Ishikawa (cell line): ENCODE data around the gene DYNLT4.
A peak's percentile ranks its signal among the peaks of the same experiment; 100 is the strongest.

Source experiments
- CEBPB ChIP-seq: IDR thresholded peaks from 2 replicates; pipeline ENCODE4 v1.6.1; 2012
- CREB1 ChIP-seq: IDR thresholded peaks from 2 replicates; pipeline ENCODE4 v1.6.1; 2012; ENCODE audit warnings: low read depth
- EGR1 ChIP-seq: IDR thresholded peaks from 2 replicates; pipeline ENCODE4 v1.6.1; 2012
- EP300 ChIP-seq: IDR thresholded peaks from 2 replicates; pipeline ENCODE4 v1.6.1; 2012; ENCODE audit warnings: borderline replicate concordance
- FOXM1 ChIP-seq: IDR thresholded peaks from 2 replicates; pipeline ENCODE4 v1.6.1; 2012; ENCODE audit warnings: low read depth, borderline replicate concordance
- MAX ChIP-seq: IDR thresholded peaks from 2 replicates; pipeline ENCODE4 v1.6.1; 2012
- NFIC ChIP-seq: IDR thresholded peaks from 2 replicates; pipeline ENCODE4 v1.6.1; 2012
- RAD21 ChIP-seq: IDR thresholded peaks from 2 replicates; pipeline ENCODE4 v1.6.1; 2012; ENCODE audit warnings: low read depth
- TAF1 ChIP-seq: IDR thresholded peaks from 2 replicates; pipeline ENCODE4 v1.6.1; 2012; ENCODE audit warnings: low read depth, mild to moderate bottlenecking
- TCF12 ChIP-seq: IDR thresholded peaks from 2 replicates; pipeline ENCODE4 v1.6.1; 2012; ENCODE audit warnings: low read depth
- TEAD4 ChIP-seq: IDR thresholded peaks from 2 replicates; pipeline ENCODE4 v1.6.1; 2012
- USF1 ChIP-seq: IDR thresholded peaks from 2 replicates; pipeline ENCODE4 v1.6.1; 2012
- YY1 ChIP-seq: IDR thresholded peaks from 2 replicates; pipeline ENCODE4 v1.6.1; 2012; ENCODE audit warnings: low read depth
- ZBTB7A ChIP-seq: IDR thresholded peaks from 2 replicates; pipeline ENCODE4 v1.6.1; 2012; ENCODE audit warnings: low read depth
- TF ChIP-seq, protein P1 (sequence below): IDR thresholded peaks from 2 replicates; pipeline ENCODE4 v1.6.1; 2012; ENCODE audit warnings: low read depth, mild to moderate bottlenecking

DYNLT4 gene

DNA sequence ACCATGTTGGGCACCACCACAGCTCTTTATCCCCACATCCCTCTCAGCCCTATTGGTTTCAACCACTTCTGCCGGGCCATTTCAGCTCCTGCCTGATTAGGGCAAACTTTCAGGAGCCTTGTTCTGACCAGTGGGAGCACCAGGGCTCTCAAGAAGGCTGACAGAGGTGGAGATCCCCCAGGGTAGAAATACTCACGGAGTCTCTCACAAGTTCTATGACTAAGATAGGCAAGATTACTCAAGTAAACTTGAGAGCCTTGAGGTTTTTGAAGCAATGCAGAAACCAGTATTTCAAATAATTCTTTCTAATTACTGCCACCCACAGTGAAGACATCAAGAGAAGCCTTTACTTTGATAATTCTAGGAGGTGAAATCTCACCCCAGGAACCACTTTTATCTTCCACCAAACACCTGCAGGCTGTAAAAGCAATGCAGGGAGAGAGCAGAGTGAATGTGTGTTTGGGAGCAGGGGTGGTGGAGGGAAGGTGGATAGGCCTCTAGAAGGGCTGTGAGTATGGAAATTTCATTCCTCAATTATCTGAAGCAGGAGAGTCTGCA is 42.5 kb upstream of the DYNLT4 start:
- TF ChIP-seq RAD21 (no peak), CEBPB (no peak)

DNA sequence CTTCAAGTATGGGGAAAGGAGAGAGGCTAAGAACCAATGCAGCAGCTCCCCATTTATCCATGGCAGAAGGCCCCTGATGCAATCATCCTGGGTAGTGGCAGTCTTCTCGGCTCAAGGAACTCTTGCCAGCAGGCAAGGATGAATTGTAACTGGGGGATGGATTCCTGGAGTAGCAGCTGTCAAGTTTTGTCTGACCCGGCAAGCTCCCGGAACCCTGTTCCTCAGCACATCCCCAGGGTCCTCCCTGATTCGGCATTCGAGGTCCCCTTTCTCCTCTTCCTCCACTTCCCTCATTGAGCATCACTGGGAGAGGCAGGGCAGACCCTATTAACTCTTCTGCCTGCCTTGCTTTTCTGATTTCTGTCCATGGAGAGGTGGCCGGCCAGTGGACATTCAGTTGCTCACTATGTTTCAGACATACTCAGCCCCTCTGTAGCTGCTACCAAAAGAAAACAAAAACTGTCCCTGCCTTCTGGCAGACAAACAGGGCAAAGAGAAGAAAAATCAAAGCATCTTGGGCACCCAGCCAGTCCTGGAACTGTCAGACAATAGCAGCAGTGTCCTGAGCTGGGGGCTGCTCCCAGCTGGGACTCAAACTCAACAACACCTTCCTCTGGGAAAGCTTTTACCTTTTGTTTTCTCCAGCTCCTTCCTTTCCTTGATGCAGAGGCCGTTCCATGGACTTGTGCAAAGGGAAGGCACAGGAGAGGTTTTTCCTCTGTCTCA is 41.5 kb upstream of the DYNLT4 start:
- TF ChIP-seq TEAD4 = no peak
- TF ChIP-seq EGR1 = no peak
- no peak for TF ChIP-seq MAX
- no peak for TF ChIP-seq EP300
- TF ChIP-seq CREB1 = no peak
- no peak for TF ChIP-seq CEBPB
- TF ChIP-seq TAF1 = no peak
- TF ChIP-seq TCF12 = no peak
- no peak for TF ChIP-seq RAD21
- TF ChIP-seq FOXM1 = no peak
- no peak for TF ChIP-seq NFIC
- TF ChIP-seq YY1 = no peak
- TF ChIP-seq, protein P1, sequence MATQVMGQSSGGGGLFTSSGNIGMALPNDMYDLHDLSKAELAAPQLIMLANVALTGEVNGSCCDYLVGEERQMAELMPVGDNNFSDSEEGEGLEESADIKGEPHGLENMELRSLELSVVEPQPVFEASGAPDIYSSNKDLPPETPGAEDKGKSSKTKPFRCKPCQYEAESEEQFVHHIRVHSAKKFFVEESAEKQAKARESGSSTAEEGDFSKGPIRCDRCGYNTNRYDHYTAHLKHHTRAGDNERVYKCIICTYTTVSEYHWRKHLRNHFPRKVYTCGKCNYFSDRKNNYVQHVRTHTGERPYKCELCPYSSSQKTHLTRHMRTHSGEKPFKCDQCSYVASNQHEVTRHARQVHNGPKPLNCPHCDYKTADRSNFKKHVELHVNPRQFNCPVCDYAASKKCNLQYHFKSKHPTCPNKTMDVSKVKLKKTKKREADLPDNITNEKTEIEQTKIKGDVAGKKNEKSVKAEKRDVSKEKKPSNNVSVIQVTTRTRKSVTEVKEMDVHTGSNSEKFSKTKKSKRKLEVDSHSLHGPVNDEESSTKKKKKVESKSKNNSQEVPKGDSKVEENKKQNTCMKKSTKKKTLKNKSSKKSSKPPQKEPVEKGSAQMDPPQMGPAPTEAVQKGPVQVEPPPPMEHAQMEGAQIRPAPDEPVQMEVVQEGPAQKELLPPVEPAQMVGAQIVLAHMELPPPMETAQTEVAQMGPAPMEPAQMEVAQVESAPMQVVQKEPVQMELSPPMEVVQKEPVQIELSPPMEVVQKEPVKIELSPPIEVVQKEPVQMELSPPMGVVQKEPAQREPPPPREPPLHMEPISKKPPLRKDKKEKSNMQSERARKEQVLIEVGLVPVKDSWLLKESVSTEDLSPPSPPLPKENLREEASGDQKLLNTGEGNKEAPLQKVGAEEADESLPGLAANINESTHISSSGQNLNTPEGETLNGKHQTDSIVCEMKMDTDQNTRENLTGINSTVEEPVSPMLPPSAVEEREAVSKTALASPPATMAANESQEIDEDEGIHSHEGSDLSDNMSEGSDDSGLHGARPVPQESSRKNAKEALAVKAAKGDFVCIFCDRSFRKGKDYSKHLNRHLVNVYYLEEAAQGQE = no peak
- TF ChIP-seq ZBTB7A = no peak
- TF ChIP-seq USF1 = no peak

DNA sequence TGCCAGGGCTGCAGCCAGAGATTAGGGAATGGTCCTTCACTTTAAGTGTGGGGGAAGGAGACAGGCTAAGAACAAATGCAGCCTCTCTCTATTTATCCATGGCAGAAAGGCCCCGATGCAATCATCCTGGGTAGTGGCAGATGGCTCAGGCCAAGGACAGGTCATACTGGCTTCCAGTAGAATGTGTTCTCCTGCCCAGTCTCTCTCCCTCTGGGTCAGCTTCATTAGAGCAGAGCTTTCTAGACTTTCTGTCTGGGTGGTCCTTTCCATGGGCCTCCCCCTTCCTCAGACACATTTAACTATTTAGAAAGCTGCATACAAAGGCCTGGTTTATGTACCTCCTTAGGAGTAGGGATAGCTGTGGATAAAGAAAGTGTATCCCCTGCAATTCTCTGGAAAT is 40.7 kb upstream of the DYNLT4 start:
- TF ChIP-seq CEBPB (no peak), TAF1 (no peak), USF1 (no peak), MAX (no peak), TCF12 (no peak), NFIC (no peak), FOXM1 (no peak), EGR1 (no peak), EP300 (no peak)

DNA sequence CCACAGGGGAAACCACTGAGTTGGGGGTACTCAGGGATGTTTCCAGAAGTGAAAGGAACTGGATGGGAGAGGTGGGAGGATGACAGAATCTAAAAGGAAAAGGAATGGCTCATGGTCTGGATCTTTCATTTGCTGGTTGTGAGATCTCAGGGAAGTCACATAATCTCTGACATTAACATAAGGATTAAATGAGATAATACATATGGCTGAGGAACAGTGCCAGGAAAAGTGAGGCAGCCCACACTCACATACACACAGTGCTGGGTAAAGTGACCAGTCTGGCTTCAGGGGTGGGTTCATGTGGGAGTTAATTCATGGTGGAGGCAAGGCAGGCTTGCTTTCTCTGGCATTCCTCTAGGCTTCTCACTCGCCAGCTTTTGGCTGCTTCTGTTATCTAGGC is 39.8 kb upstream of the DYNLT4 start:
- no peak for TF ChIP-seq FOXM1
- no peak for TF ChIP-seq ZBTB7A
- TF ChIP-seq YY1 = no peak
- no peak for TF ChIP-seq EP300
- no peak for TF ChIP-seq NFIC
- TF ChIP-seq MAX = no peak
- TF ChIP-seq CEBPB = no peak
- no peak for TF ChIP-seq CREB1

DNA sequence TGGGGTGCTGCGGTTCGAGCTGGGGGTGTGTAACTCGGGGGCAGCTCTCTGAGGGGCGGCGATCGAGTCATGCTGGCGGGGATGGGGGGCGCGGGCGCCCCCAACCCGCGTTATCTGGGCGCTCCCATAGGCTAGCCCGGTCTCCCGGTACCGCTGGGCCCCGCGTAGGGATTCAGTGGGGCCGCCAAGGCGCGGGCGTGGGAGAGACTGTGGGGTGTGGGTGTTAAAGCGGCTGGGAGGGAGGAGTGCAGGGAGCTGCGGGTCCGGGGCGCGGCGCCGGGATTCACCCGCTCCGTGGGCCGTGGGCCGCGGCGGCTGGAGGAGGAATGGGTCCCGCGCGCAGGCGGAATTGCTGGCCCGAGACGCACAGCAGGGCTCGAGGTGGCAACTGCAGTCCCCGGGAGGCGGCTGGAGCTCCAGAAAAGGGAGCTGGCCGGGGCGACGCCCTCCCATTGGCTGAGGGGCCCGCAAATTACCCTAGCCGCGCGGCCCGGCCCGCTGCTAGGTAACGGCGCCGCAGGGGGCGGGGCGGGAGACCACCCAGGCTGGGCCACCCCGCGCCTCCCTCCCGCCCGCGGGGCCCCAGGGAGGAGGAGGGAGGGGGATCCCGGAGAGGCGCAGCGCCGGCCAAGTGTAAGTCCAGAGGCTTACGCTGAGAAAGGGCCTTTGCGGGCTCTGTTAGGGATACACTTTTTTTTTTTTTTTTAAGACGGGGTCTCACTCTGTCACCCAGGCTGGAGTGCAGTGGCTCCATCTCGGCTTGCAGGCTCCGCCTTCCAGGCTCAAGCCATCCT is 35.9 kb upstream of the DYNLT4 start, which contains the start of gene PTCH2:
PTCH2 (minus strand) TSS at position 392 of the 794 bp plus-strand sequence; CDS start at position 71, 321 bp downstream.
- TF ChIP-seq TAF1 (peak; percentile 35; the same call in 1 of the 2 replicates), ZBTB7A (peak; percentile 90), RAD21 (no peak), TCF12 (peak; percentile 57)

- TF ChIP-seq FOXM1 (no peak), MAX (no peak), USF1 (no peak), CEBPB (no peak), EP300 (no peak), ZBTB7A (no peak), NFIC (no peak), TAF1 (no peak), TEAD4 (no peak), EGR1 (no peak), CREB1 (no peak), TCF12 (no peak), YY1 (no peak), RAD21 (no peak)
- TF ChIP-seq, protein P1 = no peak
Observed at GRCh38 chr1:44842486-44842861, 35.3 kb upstream of the DYNLT4 start.
